H1 (cell line): ENCODE measurements around the gene BRAP. TPM values are rescaled to one million over a fixed set of nuclear protein-coding genes. Genes with fewer than 3 reads are reported as not detected.

Experiments used
- CTCF ChIA-PET: fragments of 300-600 bp; sonication (Branson Sonifier 250); formaldehyde crosslinking; loops from one replicate; lab custom pipeline; 2021; ENCODE audit not compliant: partially characterized antibody; lab: Charles Lee
- POLR2A ChIA-PET: fragments of 300-600 bp; sonication (Branson Sonifier 250); formaldehyde crosslinking; loops from one replicate; lab custom pipeline; 2021; ENCODE audit warnings: inconsistent platforms; ENCODE audit not compliant: partially characterized antibody; lab: Charles Lee
- DNase-seq, 2 experiments: peaks; one replicate each; pipeline versions ENCODE4 v3.0.0 to v3.0.0-alpha.2; 2010 to 2022; ENCODE audit warnings: low spot score in 2 of 2, low read depth in 1 of 2, mixed read lengths in 1 of 2
- FAIRE-seq: peaks from 2 replicates; lab custom pipeline; 2011; peaks lifted over from hg19 to GRCh38; lab: Jason Lieb, UNC
- H2AFZ ChIP-seq: 2 replicates; pipeline ENCODE4 v1.8.1; 2012; ENCODE audit warnings: low read length, inconsistent platforms
- H2AK5ac ChIP-seq: 2 replicates; pipeline ENCODE4 v1.6.1; 2013; ENCODE audit warnings: low read depth, low read length
- H2BK120ac ChIP-seq: replicated peaks from 2 replicates; pipeline ENCODE3; 2013; ENCODE audit warnings: low read depth, low read length, inconsistent platforms
- H2BK12ac ChIP-seq: 2 replicates; pipeline ENCODE4 v1.6.1; 2013; ENCODE audit warnings: low read depth, low read length
- H2BK15ac ChIP-seq: 2 replicates; pipeline ENCODE4 v1.6.1; 2013; ENCODE audit warnings: low read length
- H2BK20ac ChIP-seq: 2 replicates; pipeline ENCODE4 v1.6.1; 2013; ENCODE audit warnings: low read length
- H2BK5ac ChIP-seq: 2 replicates; pipeline ENCODE4 v1.6.1; 2013; ENCODE audit warnings: low read depth, low read length
- H3K14ac ChIP-seq: 2 replicates; pipeline ENCODE4 v1.6.1; 2013; ENCODE audit warnings: inconsistent platforms; ENCODE audit not compliant: insufficient read length
- H3K18ac ChIP-seq: 2 replicates; pipeline ENCODE4 v1.6.1; 2013; ENCODE audit warnings: low read length; ENCODE audit errors: extremely low read depth
- H3K23ac ChIP-seq: 2 replicates; pipeline ENCODE4 v1.6.1; 2013; ENCODE audit warnings: inconsistent platforms; ENCODE audit not compliant: insufficient read length
- H3K23me2 ChIP-seq: 2 replicates; pipeline ENCODE4 v1.6.1; 2013; ENCODE audit warnings: low read depth, low read length
- H3K27ac ChIP-seq: 2 replicates; pipeline ENCODE4 v1.6.1; 2011; ENCODE audit warnings: low read depth, low read length, inconsistent platforms
- H3K27me3 ChIP-seq, 4 experiments: replicated peaks in 1 of 4; 1 replicate in 1 of 4; 2 replicates in 3 of 4; pipeline versions ENCODE4 v1.6.1 to v1.8.1; 2011 to 2013; ENCODE audit warnings: low read length in 3 of 4, mild to moderate bottlenecking in 3 of 4, inconsistent platforms in 2 of 4, mixed read lengths in 2 of 4, moderate library complexity in 1 of 4; ENCODE audit not compliant: control insufficient read depth in 3 of 4, insufficient read depth in 3 of 4; ENCODE audit errors: extremely low read depth in 1 of 4
- H3K36me3 ChIP-seq, 4 experiments: 2 replicates each; pipeline versions ENCODE4 v1.6.1 to v1.8.1; 2011 to 2013; ENCODE audit warnings: mild to moderate bottlenecking in 4 of 4, low read length in 3 of 4, moderate library complexity in 2 of 4, control low read depth in 1 of 4, inconsistent platforms in 1 of 4; ENCODE audit not compliant: insufficient read depth in 4 of 4, control insufficient read depth in 2 of 4
- H3K4ac ChIP-seq: replicated peaks from 2 replicates; pipeline ENCODE3; 2013; ENCODE audit warnings: low read length, low read depth, mixed read lengths, inconsistent platforms; ENCODE audit not compliant: insufficient read length
- H3K4me1 ChIP-seq, 4 experiments: replicated peaks in 1 of 4; 1 replicate in 1 of 4; 2 replicates in 3 of 4; pipeline versions ENCODE4 v1.6.1 to v1.8.1; 2011 to 2013; ENCODE audit warnings: low read length in 3 of 4, inconsistent platforms in 2 of 4, mixed read lengths in 1 of 4; ENCODE audit not compliant: insufficient read depth in 4 of 4, control insufficient read depth in 3 of 4
- H3K4me2 ChIP-seq, 2 experiments: 2 replicates each; pipeline versions ENCODE4 v1.6.1 to v1.8.1; 2011 to 2013; ENCODE audit warnings: low read depth in 2 of 2, low read length in 2 of 2, control low read depth in 1 of 2, inconsistent platforms in 1 of 2, mild to moderate bottlenecking in 1 of 2; ENCODE audit not compliant: insufficient read depth in 1 of 2
- H3K4me3 ChIP-seq, 4 experiments: fragments of 200-600, 300-600 bp in 1 of 4; sonication (generic), shearing (Covaris generic), sonication (Bioruptor Twin) in 1 of 4; 2 replicates each; pipeline versions ENCODE4 v1.5.1 to v1.8.1; 2011 to 2016; ENCODE audit warnings: low read length in 4 of 4, low read depth in 3 of 4, control low read depth in 2 of 4, inconsistent platforms in 2 of 4, mild to moderate bottlenecking in 2 of 4, mixed read lengths in 1 of 4, moderate library complexity in 1 of 4; ENCODE audit not compliant: insufficient read depth in 2 of 4; ENCODE audit errors: extremely low read depth in 1 of 4
- H3K56ac ChIP-seq: replicated peaks from 2 replicates; pipeline ENCODE3; 2013; ENCODE audit warnings: low read depth, mild to moderate bottlenecking, mixed read lengths, low read length, inconsistent platforms; ENCODE audit not compliant: insufficient read length
- H3K79me1 ChIP-seq: 2 replicates; pipeline ENCODE4 v1.6.1; 2013; ENCODE audit warnings: low read depth, low read length, control low read depth
- H3K79me2 ChIP-seq, 2 experiments: 2 replicates each; pipeline versions ENCODE4 v1.6.1 to v1.8.1; 2012 to 2013; ENCODE audit warnings: low read length in 2 of 2, mild to moderate bottlenecking in 2 of 2, inconsistent platforms in 1 of 2; ENCODE audit not compliant: insufficient read depth in 2 of 2, control insufficient read depth in 1 of 2
- H3K9ac ChIP-seq, 4 experiments: replicated peaks in 1 of 4; 1 replicate in 1 of 4; 2 replicates in 3 of 4; pipeline versions ENCODE4 v1.6.1 to v1.8.1; 2011 to 2013; ENCODE audit warnings: low read depth in 3 of 4, low read length in 3 of 4, control low read depth in 2 of 4, mild to moderate bottlenecking in 2 of 4, moderate library complexity in 2 of 4, inconsistent platforms in 1 of 4; ENCODE audit errors: extremely low read depth in 1 of 4
- H3K9me3 ChIP-seq, 2 experiments: 2 replicates each; pipeline versions ENCODE4 v1.6.1 to v1.8.1; 2012 to 2013; ENCODE audit warnings: mild to moderate bottlenecking in 2 of 2, moderate library complexity in 2 of 2, control low read depth in 1 of 2, inconsistent platforms in 1 of 2, low read depth in 1 of 2, low read length in 1 of 2, mixed read lengths in 1 of 2; ENCODE audit not compliant: insufficient read depth in 2 of 2
- H4K20me1 ChIP-seq, 2 experiments: replicated peaks in 1 of 2; 2 replicates each; pipeline versions ENCODE3 to v1.8.1; 2011 to 2013; ENCODE audit warnings: inconsistent platforms in 2 of 2, low read length in 2 of 2, mild to moderate bottlenecking in 1 of 2; ENCODE audit not compliant: insufficient read depth in 2 of 2, control insufficient read depth in 1 of 2
- H4K5ac ChIP-seq: 2 replicates; pipeline ENCODE4 v1.6.1; 2013; ENCODE audit warnings: low read length, low read depth, mixed read lengths, inconsistent platforms; ENCODE audit not compliant: insufficient read length
- H4K8ac ChIP-seq: 2 replicates; pipeline ENCODE4 v1.8.0; 2013; ENCODE audit warnings: mild to moderate bottlenecking, moderate library complexity, low read length, inconsistent platforms; ENCODE audit not compliant: insufficient read depth; ENCODE audit errors: extremely low read depth
- H4K91ac ChIP-seq: replicated peaks from 2 replicates; pipeline ENCODE3; 2013; ENCODE audit warnings: low read length, mixed read lengths, inconsistent platforms; ENCODE audit not compliant: insufficient read length
- ATF3 ChIP-seq: IDR thresholded peaks from 2 replicates; pipeline ENCODE4 v1.6.1; 2011; ENCODE audit warnings: low read depth, mild to moderate bottlenecking, low read length; ENCODE audit not compliant: insufficient read depth
- CEBPB ChIP-seq: IDR thresholded peaks from 2 replicates; pipeline ENCODE4 v1.6.1; 2012; ENCODE audit warnings: low read depth, low read length
- CHD2 ChIP-seq: IDR thresholded peaks from 2 replicates; pipeline ENCODE4 v1.6.1; 2012; ENCODE audit warnings: low read length, improper control_type of control experiment
- CREB1 ChIP-seq: IDR thresholded peaks from 2 replicates; pipeline ENCODE4 v1.6.1; 2012; ENCODE audit warnings: inconsistent platforms
- E2F6 ChIP-seq: IDR thresholded peaks from 2 replicates; pipeline ENCODE4 v1.6.1; 2012; ENCODE audit warnings: inconsistent platforms
- GABPA ChIP-seq: IDR thresholded peaks from 2 replicates; pipeline ENCODE4 v1.6.1; 2011; ENCODE audit warnings: mild to moderate bottlenecking, low read length, moderate library complexity, borderline replicate concordance; ENCODE audit not compliant: insufficient read depth
- HDAC2 ChIP-seq, 2 experiments: fragments of 300-600 bp in 1 of 2; sonication (generic) in 1 of 2; IDR thresholded peaks; 2 replicates each; pipeline ENCODE4 v1.6.1; 2011 to 2012; ENCODE audit warnings: low read depth in 2 of 2, low read length in 2 of 2, mild to moderate bottlenecking in 2 of 2, moderate library complexity in 2 of 2, borderline replicate concordance in 1 of 2, inconsistent platforms in 1 of 2
- KDM5A ChIP-seq: fragments of 200-600 bp; IDR thresholded peaks from 2 replicates; pipeline ENCODE4 v1.7.1; 2012; ENCODE audit warnings: mild to moderate bottlenecking, low read length, inconsistent platforms, mixed read lengths
- POLR2AphosphoS5 ChIP-seq: IDR thresholded peaks from 2 replicates; pipeline ENCODE4 v1.6.1; 2011; ENCODE audit warnings: low read depth, low read length
- POU5F1 ChIP-seq: IDR thresholded peaks from 2 replicates; pipeline ENCODE4 v1.6.1; 2011; ENCODE audit warnings: low read depth, mild to moderate bottlenecking, low read length, moderate library complexity
- SIRT6 ChIP-seq: IDR thresholded peaks from one replicate; pipeline ENCODE4 v1.7.1; 2012; ENCODE audit warnings: low read length, inconsistent platforms
- SP4 ChIP-seq: IDR thresholded peaks from 2 replicates; pipeline ENCODE4 v1.6.1; 2012; ENCODE audit warnings: low read length, inconsistent platforms
- YY1 ChIP-seq: IDR thresholded peaks from 2 replicates; pipeline ENCODE4 v1.6.1; 2011; ENCODE audit warnings: low read depth, mild to moderate bottlenecking, low read length
- ZNF274 ChIP-seq: IDR thresholded peaks from 2 replicates; pipeline ENCODE4 v1.7.0; 2012; ENCODE audit warnings: low read length, borderline replicate concordance; ENCODE audit errors: extremely low read depth
- WGBS, 2 experiments: shearing (Covaris generic) in 1 of 2; methylation state at CpG; one replicate each; pipeline versions ENCODE4 v1.1.6 to v1.1.7; 2013 to 2015; ENCODE audit warnings: low lambda C conversion rate in 2 of 2, mixed read lengths in 2 of 2, inconsistent platforms in 1 of 2, low coverage in 1 of 2, missing lambda C conversion rate in 1 of 2; ENCODE audit not compliant: insufficient replicate concordance in 2 of 2, insufficient coverage in 1 of 2, insufficient read length in 1 of 2; ENCODE audit errors: extremely low coverage in 1 of 2, missing lambda C conversion rate in 1 of 2; 5-methylcytosine and 5-hydroxymethylcytosine counted together
- polyA plus RNA-seq, 7 experiments: library from polyadenylated mRNA; depleted of rRNA in 3 of 7; stranded (reverse) in 5 of 7; unstranded in 2 of 7; fragments of >200 nt in 5 of 7; fragments of 200-250 nt in 2 of 7; gene quantifications; 1 replicate in 5 of 7; 2 replicates in 1 of 7; 4 replicates in 1 of 7; pipeline versions ENCODE4 v1.2.1 to v1.2.3, GENCODE V29; 2011 to 2013; ENCODE audit warnings: missing spikeins in 2 of 7, mixed read lengths in 2 of 7
- total RNA-seq: library from RNA; stranded (reverse); fragmentation: NEBNext Ultra II Directional; extraction: Animal tissue kit (Norgen Biotek cat#: 25700); gene quantifications from 2 replicates; pipeline ENCODE4 v1.2.1, GENCODE V29; 2021

The BRAP gene
- total and polyA plus RNA-seq, 2 of the 8 experiments (the other 6 are each of a cell fraction or from before 2014, with no cell fraction given) = 12.8 to 22.2 TPM

GRCh38 chr12:111706145-111706544 is 20.4 kb upstream of the BRAP start:
- Histone ChIP-seq H2BK15ac (no peak overlapping the region), H3K4me2 (no peak overlapping the region), H2BK12ac (no peak overlapping the region), H3K4ac (no peak overlapping the region), H3K27me3 (no peaks in the 10 kb centered on the region), H3K9me3 (no peaks in the 10 kb centered on the region), H3K4me3 (no peak overlapping the region), H3K27ac (no peak overlapping the region), H2BK20ac (no peak overlapping the region), H4K20me1 (no peaks in the 10 kb centered on the region), H3K23ac (no peak overlapping the region), H2AFZ (no peak overlapping the region), H4K91ac (no peak overlapping the region), H4K5ac (no peak overlapping the region), H3K14ac (no peak overlapping the region), H3K79me1 (no peaks in the 10 kb centered on the region), H3K36me3 (peaks cover 0 to 32% (median 15%) of the 10 kb centered on the region in 4 experiments; a peak in 5 of 8 replicates), H3K56ac (no peak overlapping the region), H2AK5ac (no peak overlapping the region), H3K18ac (no peak overlapping the region), H4K8ac (no peak overlapping the region), H2BK120ac (no peak overlapping the region), H2BK5ac (no peak overlapping the region), H3K9ac (no peak overlapping the region), H3K79me2 (no peaks in the 10 kb centered on the region), H3K23me2 (no peaks in the 10 kb centered on the region), H3K4me1 (no peaks in the 10 kb centered on the region)
- FAIRE-seq (no peak), DNase-seq (no peak)
- ChIA-PET POLR2A (interaction anchor here (1.3 kb wide), 1 partner anchor 136 kb away, joined by 3 read pairs; the partner anchor contains the start of gene MAPKAPK5), CTCF (interaction anchor here (1.0 to 1.7 kb wide), 2 partner anchors 11 to 13 kb away, joined by 3 read pairs; no protein-coding TSS in a partner anchor)
- WGBS, 2 experiments = 88% methylated on average over 6 of the region's 6 CpGs; no CpG with 5 or more reads in 1 of the 2 experiments
- no peak for TF ChIP-seq ATF3
- no peak for TF ChIP-seq SIRT6
- no peak for TF ChIP-seq KDM5A
- no peak for TF ChIP-seq HDAC2 (IDR thresholded peaks at IDR 0.05; ENCODE audit: borderline replicate concordance in 1 of 2, low read depth in 2 of 2, low read length in 2 of 2)
- TF ChIP-seq GABPA = no peak
- no peak for TF ChIP-seq CHD2
- no peak for TF ChIP-seq E2F6
- no peak for TF ChIP-seq CEBPB
- TF ChIP-seq SP4 = no peak
- TF ChIP-seq CREB1 = no peak
- TF ChIP-seq YY1 = no peak
- no peak for TF ChIP-seq POLR2AphosphoS5
- no peak for TF ChIP-seq POU5F1
- TF ChIP-seq ZNF274 = no peak
